ENCODE measurements around the gene CARD11.
"Not testable (repeated sequence)": the region's sequence is repeated elsewhere in the genome, so short reads cannot be mapped to it uniquely, and the experiment has no call there.

CARD11 gene

GRCh38 chr7:2958416-2959102 is 85.1 kb downstream of the CARD11 start:
- Histone ChIP-seq H3K27me3 (ENCODE audit: insufficient read depth, low read length) (no peaks in the 10 kb centered on the region), H3K9me3 (ENCODE audit: insufficient read depth, low read depth, low read length) (0 out of 2 replicates have a peak, but pooled peaks cover 3% of the 10 kb centered on the region), H3K4me3 (ENCODE audit: low read length) (no peak overlapping the region), H3K4me1 (ENCODE audit: insufficient read depth, low read length) (no peaks in the 10 kb centered on the region), H3K36me3 (ENCODE audit: insufficient read depth, low read depth, low read length) (no peaks in the 10 kb centered on the region), H3K27ac (ENCODE audit: low read length) (no peak overlapping the region), H3K9ac (ENCODE audit: low read depth, low read length) (no peak overlapping the region)

GRCh38 chr7:2957369-2957727 is 86.3 kb downstream of the CARD11 start:
- H3K4me3 ChIP-seq (ENCODE audit: low read length); H3K27ac ChIP-seq (ENCODE audit: low read length); H3K9me3 ChIP-seq (ENCODE audit: insufficient read depth, low read depth, low read length); H3K36me3 ChIP-seq (ENCODE audit: insufficient read depth, low read depth, low read length); H3K4me1 ChIP-seq (ENCODE audit: insufficient read depth, low read length); H3K27me3 ChIP-seq (ENCODE audit: insufficient read depth, low read length); H3K9ac ChIP-seq (ENCODE audit: low read depth, low read length): not testable (repeated sequence)

- Histone ChIP-seq H3K4me1 (ENCODE audit: insufficient read depth, low read length) (no peaks in the 10 kb centered on the region), H3K9ac (ENCODE audit: low read depth, low read length) (no peak overlapping the region), H3K4me3 (ENCODE audit: low read length) (no peak overlapping the region), H3K9me3 (ENCODE audit: insufficient read depth, low read depth, low read length) (0 out of 2 replicates have a peak, but pooled peaks cover 3% of the 10 kb centered on the region), H3K27me3 (ENCODE audit: insufficient read depth, low read length) (no peaks in the 10 kb centered on the region), H3K27ac (ENCODE audit: low read length) (no peak overlapping the region), H3K36me3 (ENCODE audit: insufficient read depth, low read depth, low read length) (no peaks in the 10 kb centered on the region)
These were observed 86.9 kb downstream of the CARD11 start for GRCh38 chr7:2956526-2957368.

GRCh38 chr7:2956076-2956475 is 87.6 kb downstream of the CARD11 start:
- Histone ChIP-seq H3K4me1 (ENCODE audit: insufficient read depth, low read length) (no peaks in the 10 kb centered on the region), H3K9me3 (ENCODE audit: insufficient read depth, low read depth, low read length) (peaks cover 4% of the 10 kb centered on the region; the same call in 1 of the 2 replicates), H3K27ac (ENCODE audit: low read length) (no peak overlapping the region), H3K9ac (ENCODE audit: low read depth, low read length) (no peak overlapping the region), H3K4me3 (ENCODE audit: low read length) (no peak overlapping the region), H3K36me3 (ENCODE audit: insufficient read depth, low read depth, low read length) (no peaks in the 10 kb centered on the region), H3K27me3 (ENCODE audit: insufficient read depth, low read length) (no peaks in the 10 kb centered on the region)

GRCh38 chr7:2955269-2955668 is 88.4 kb downstream of the CARD11 start:
- H3K27me3 ChIP-seq (ENCODE audit: insufficient read depth, low read length), result no peaks in the 10 kb centered on the region
- H3K9me3 ChIP-seq (ENCODE audit: insufficient read depth, low read depth, low read length), result peaks cover 8% of the 10 kb centered on the region; the same call in 1 of the 2 replicates
- H3K36me3 ChIP-seq (ENCODE audit: insufficient read depth, low read depth, low read length), result peaks cover under 1% of the 10 kb centered on the region; the same call in 1 of the 2 replicates
- H3K4me3 ChIP-seq (ENCODE audit: low read length), result no peak overlapping the region
- H3K4me1 ChIP-seq (ENCODE audit: insufficient read depth, low read length), result no peaks in the 10 kb centered on the region
- no peak overlapping the region for H3K27ac ChIP-seq (ENCODE audit: low read length)
- no peak overlapping the region for H3K9ac ChIP-seq (ENCODE audit: low read depth, low read length)

- Histone ChIP-seq H3K27ac (ENCODE audit: low read length) (no peak overlapping the region), H3K9me3 (ENCODE audit: insufficient read depth, low read depth, low read length) (peaks cover 17% of the 10 kb centered on the region; the same call in 1 of the 2 replicates), H3K4me1 (ENCODE audit: insufficient read depth, low read length) (no peaks in the 10 kb centered on the region), H3K27me3 (ENCODE audit: insufficient read depth, low read length) (no peaks in the 10 kb centered on the region), H3K9ac (ENCODE audit: low read depth, low read length) (no peak overlapping the region), H3K4me3 (ENCODE audit: low read length) (no peak overlapping the region), H3K36me3 (ENCODE audit: insufficient read depth, low read depth, low read length) (peaks cover 4% of the 10 kb centered on the region; the same call in 1 of the 2 replicates)
These were observed 89.2 kb downstream of the CARD11 start for GRCh38 chr7:2954433-2954853.

GRCh38 chr7:2953588-2954407 is 89.9 kb downstream of the CARD11 start:
- Histone ChIP-seq H3K9ac (ENCODE audit: low read depth, low read length) (no peak overlapping the region), H3K9me3 (ENCODE audit: insufficient read depth, low read depth, low read length) (peaks cover 23% of the 10 kb centered on the region), H3K27ac (ENCODE audit: low read length) (no peak overlapping the region), H3K36me3 (ENCODE audit: insufficient read depth, low read depth, low read length) (peaks cover 4% of the 10 kb centered on the region; the same call in 1 of the 2 replicates), H3K4me1 (ENCODE audit: insufficient read depth, low read length) (no peaks in the 10 kb centered on the region), H3K27me3 (ENCODE audit: insufficient read depth, low read length) (no peaks in the 10 kb centered on the region), H3K4me3 (ENCODE audit: low read length) (no peak overlapping the region)

GRCh38 chr7:2953099-2953498 is 90.6 kb downstream of the CARD11 start:
- Histone ChIP-seq H3K27ac (ENCODE audit: low read length) (no peak overlapping the region), H3K36me3 (ENCODE audit: insufficient read depth, low read depth, low read length) (peaks cover 4% of the 10 kb centered on the region; the same call in 1 of the 2 replicates), H3K4me3 (ENCODE audit: low read length) (no peak overlapping the region), H3K27me3 (ENCODE audit: insufficient read depth, low read length) (no peaks in the 10 kb centered on the region), H3K9ac (ENCODE audit: low read depth, low read length) (no peak overlapping the region), H3K9me3 (ENCODE audit: insufficient read depth, low read depth, low read length) (peaks cover 27% of the 10 kb centered on the region), H3K4me1 (ENCODE audit: insufficient read depth, low read length) (peaks cover 4% of the 10 kb centered on the region; the same call in 1 of the 2 replicates)

GRCh38 chr7:2952316-2952715 is 91.4 kb downstream of the CARD11 start:
- Histone ChIP-seq H3K9me3 (ENCODE audit: insufficient read depth, low read depth, low read length) (peaks cover 27% of the 10 kb centered on the region), H3K4me1 (ENCODE audit: insufficient read depth, low read length) (peaks cover 4% of the 10 kb centered on the region; the same call in 1 of the 2 replicates), H3K36me3 (ENCODE audit: insufficient read depth, low read depth, low read length) (peaks cover 4% of the 10 kb centered on the region; the same call in 1 of the 2 replicates), H3K4me3 (ENCODE audit: low read length) (no peak overlapping the region), H3K9ac (ENCODE audit: low read depth, low read length) (no peak overlapping the region), H3K27me3 (ENCODE audit: insufficient read depth, low read length) (no peaks in the 10 kb centered on the region), H3K27ac (ENCODE audit: low read length) (no peak overlapping the region)

GRCh38 chr7:2950578-2950977 is 93.1 kb downstream of the CARD11 start:
- H3K27ac ChIP-seq (ENCODE audit: low read length), result no peak overlapping the region
- peaks cover 27% of the 10 kb centered on the region for H3K9me3 ChIP-seq (ENCODE audit: insufficient read depth, low read depth, low read length)
- no peak overlapping the region for H3K4me3 ChIP-seq (ENCODE audit: low read length)
- H3K4me1 ChIP-seq (ENCODE audit: insufficient read depth, low read length), result peaks cover 4% of the 10 kb centered on the region; the same call in 1 of the 2 replicates
- peaks cover 4% of the 10 kb centered on the region; the same call in 1 of the 2 replicates for H3K36me3 ChIP-seq (ENCODE audit: insufficient read depth, low read depth, low read length)
- H3K27me3 ChIP-seq (ENCODE audit: insufficient read depth, low read length), result no peaks in the 10 kb centered on the region
- no peak overlapping the region for H3K9ac ChIP-seq (ENCODE audit: low read depth, low read length)

- no peak overlapping the region for H3K9ac ChIP-seq (ENCODE audit: low read depth, low read length)
- peaks cover 10% of the 10 kb centered on the region; the same call in 1 of the 2 replicates for H3K36me3 ChIP-seq (ENCODE audit: insufficient read depth, low read depth, low read length)
- H3K27ac ChIP-seq (ENCODE audit: low read length), result no peak overlapping the region
- H3K27me3 ChIP-seq (ENCODE audit: insufficient read depth, low read length), result no peaks in the 10 kb centered on the region
- H3K9me3 ChIP-seq (ENCODE audit: insufficient read depth, low read depth, low read length), result peaks cover 27% of the 10 kb centered on the region
- peaks cover 4% of the 10 kb centered on the region; the same call in 1 of the 2 replicates for H3K4me1 ChIP-seq (ENCODE audit: insufficient read depth, low read length)
- H3K4me3 ChIP-seq (ENCODE audit: low read length), result no peak overlapping the region
These were observed 94.9 kb downstream of the CARD11 start for GRCh38 chr7:2948749-2949148.

Data from iPS-20b (cell line).